ENCODE measurements around the gene RNU4-1.
A peak's percentile ranks its signal among the peaks of the same experiment; 100 is the strongest.

Gene RNU4-1

GRCh38 chr12:120267736-120268135 is 25.3 kb downstream of the RNU4-1 start:
- H2BK120ac ChIP-seq (ENCODE audit: low read depth, low read length), result no peak overlapping the region
- no peak overlapping the region for H2AK5ac ChIP-seq (ENCODE audit: low read depth, low read length)
- H2AFZ ChIP-seq (ENCODE audit: low read length), result no peak overlapping the region
- H3K4ac ChIP-seq (ENCODE audit: low read length), result no peak overlapping the region
- no peak for DNase-seq (ENCODE audit: low spot score)
- H3K23ac ChIP-seq (ENCODE audit: low read depth, low read length, poor library complexity), result no peak overlapping the region
- H4K8ac ChIP-seq (ENCODE audit: low read depth, low read length), result no peak overlapping the region
- H3K4me1 ChIP-seq (ENCODE audit: control insufficient read depth in 2 of 2, insufficient read depth in 1 of 2, low read depth in 1 of 2, low read length in 2 of 2), result peaks cover 10 to 16% of the 10 kb centered on the region in 2 donors
- H2BK12ac ChIP-seq (ENCODE audit: low read length), result no peak overlapping the region
- no peak overlapping the region for H2BK15ac ChIP-seq (ENCODE audit: low read length)
- H3K27ac ChIP-seq (replicated peaks; ENCODE audit: low read length), result no peak overlapping the region
- H3K4me3 ChIP-seq (ENCODE audit: low read length in 2 of 2), result no peak overlapping the region
- H3K18ac ChIP-seq (ENCODE audit: low read length), result no peak overlapping the region
- no CpG with 5 or more reads among the region's 4 CpGs for WGBS, 2 donors (ENCODE audit: extremely low coverage in 2 of 2, insufficient read length in 2 of 2, insufficient replicate concordance in 1 of 2)
- H3K79me1 ChIP-seq (ENCODE audit: low read depth, low read length), result peaks cover 7% of the 10 kb centered on the region
- H4K91ac ChIP-seq (ENCODE audit: low read depth, low read length, poor library complexity), result no peak overlapping the region
- no peaks in the 10 kb centered on the region for H3K9me3 ChIP-seq (replicated peaks in 1 of 2; ENCODE audit: control insufficient read depth in 2 of 2, insufficient read depth in 1 of 2, low read depth in 1 of 2, low read length in 2 of 2)
- no peak overlapping the region for H3K4me2 ChIP-seq (ENCODE audit: insufficient read depth, low read length, poor library complexity, severe bottlenecking)
- H3K9ac ChIP-seq (ENCODE audit: low read depth, low read length, poor library complexity), result no peak overlapping the region
- no peak overlapping the region for H3K14ac ChIP-seq (ENCODE audit: low read length)
- no peak overlapping the region for H2BK5ac ChIP-seq (ENCODE audit: low read length)
- no peaks in the 10 kb centered on the region for H3K27me3 ChIP-seq (ENCODE audit: control insufficient read depth in 3 of 3, insufficient read depth in 3 of 3, low read depth in 1 of 3, low read length in 3 of 3)
- H3K36me3 ChIP-seq (replicated peaks in 1 of 2; ENCODE audit: control insufficient read depth in 2 of 2, insufficient read depth in 2 of 2, low read length in 2 of 2), result no peaks in the 10 kb centered on the region

GRCh38 chr12:120266180-120266870 is 26.7 kb downstream of the RNU4-1 start:
- Histone ChIP-seq H3K27ac (replicated peaks; ENCODE audit: low read length) (no peak overlapping the region), H3K14ac (ENCODE audit: low read length) (no peak overlapping the region), H3K4me2 (ENCODE audit: insufficient read depth, low read length, poor library complexity, severe bottlenecking) (no peak overlapping the region), H3K4me1 (ENCODE audit: control insufficient read depth in 2 of 2, insufficient read depth in 1 of 2, low read depth in 1 of 2, low read length in 2 of 2) (peaks cover 10 to 16% of the 10 kb centered on the region in 2 donors), H3K79me1 (ENCODE audit: low read depth, low read length) (peaks cover 12% of the 10 kb centered on the region), H4K91ac (ENCODE audit: low read depth, low read length, poor library complexity) (no peak overlapping the region), H3K36me3 (replicated peaks in 1 of 2; ENCODE audit: control insufficient read depth in 2 of 2, insufficient read depth in 2 of 2, low read length in 2 of 2) (no peaks in the 10 kb centered on the region), H2BK120ac (ENCODE audit: low read depth, low read length) (no peak overlapping the region), H3K23ac (ENCODE audit: low read depth, low read length, poor library complexity) (no peak overlapping the region), H3K4ac (ENCODE audit: low read length) (no peak overlapping the region), H4K8ac (ENCODE audit: low read depth, low read length) (no peak overlapping the region), H3K9ac (ENCODE audit: low read depth, low read length, poor library complexity) (no peak overlapping the region), H2AK5ac (ENCODE audit: low read depth, low read length) (peak overlapping the region; percentile 36), H2BK12ac (ENCODE audit: low read length) (no peak overlapping the region), H3K18ac (ENCODE audit: low read length) (peak overlapping the region; percentile 66), H2BK5ac (ENCODE audit: low read length) (no peak overlapping the region), H3K4me3 (ENCODE audit: low read length in 2 of 2) (peak overlapping the region in 1 of 2 donors; percentile 33), H2AFZ (ENCODE audit: low read length) (peak overlapping the region; percentile 38), H2BK15ac (ENCODE audit: low read length) (no peak overlapping the region), H3K27me3 (ENCODE audit: control insufficient read depth in 3 of 3, insufficient read depth in 3 of 3, low read depth in 1 of 3, low read length in 3 of 3) (no peaks in the 10 kb centered on the region), H3K9me3 (replicated peaks in 1 of 2; ENCODE audit: control insufficient read depth in 2 of 2, insufficient read depth in 1 of 2, low read depth in 1 of 2, low read length in 2 of 2) (no peaks in the 10 kb centered on the region)
- WGBS, 2 donors (ENCODE audit: extremely low coverage in 2 of 2, insufficient read length in 2 of 2, insufficient replicate concordance in 1 of 2), result no CpG with 5 or more reads among the region's 8 CpGs
- DNase-seq (ENCODE audit: low spot score), result no peak

- peak within 1 kb of the TSS; percentile 59 for H2BK15ac ChIP-seq (ENCODE audit: low read length)
- no peaks in the 10 kb centered on the region for H3K27me3 ChIP-seq (ENCODE audit: control insufficient read depth in 3 of 3, insufficient read depth in 3 of 3, low read depth in 1 of 3, low read length in 3 of 3)
- no peaks in the 10 kb centered on the region for H3K36me3 ChIP-seq (replicated peaks in 1 of 2; ENCODE audit: control insufficient read depth in 2 of 2, insufficient read depth in 2 of 2, low read length in 2 of 2)
- WGBS, 2 donors (ENCODE audit: extremely low coverage in 2 of 2, insufficient read length in 2 of 2, insufficient replicate concordance in 1 of 2), result no CpG with 5 or more reads among the region's 81 CpGs
- peak within 1 kb of the TSS; percentile 92 for H3K4me2 ChIP-seq (ENCODE audit: insufficient read depth, low read length, poor library complexity, severe bottlenecking)
- peak; percentile 85 for DNase-seq (ENCODE audit: low spot score)
- H3K23ac ChIP-seq (ENCODE audit: low read depth, low read length, poor library complexity), result peak within 1 kb of the TSS; percentile 77
- no peak within 1 kb of the TSS for H2BK12ac ChIP-seq (ENCODE audit: low read length)
- H3K4ac ChIP-seq (ENCODE audit: low read length), result no peak within 1 kb of the TSS
- H4K91ac ChIP-seq (ENCODE audit: low read depth, low read length, poor library complexity), result no peak within 1 kb of the TSS
- H3K79me1 ChIP-seq (ENCODE audit: low read depth, low read length), result peaks cover 13% of the 10 kb centered on the region
- no peak within 1 kb of the TSS for H2BK120ac ChIP-seq (ENCODE audit: low read depth, low read length)
- no peak within 1 kb of the TSS for H3K27ac ChIP-seq (replicated peaks; ENCODE audit: low read length)
- H3K4me1 ChIP-seq (ENCODE audit: control insufficient read depth in 2 of 2, insufficient read depth in 1 of 2, low read depth in 1 of 2, low read length in 2 of 2), result peaks cover 10 to 16% of the 10 kb centered on the region in 2 donors
- H2AK5ac ChIP-seq (ENCODE audit: low read depth, low read length), result peak within 1 kb of the TSS; percentile 36
- peak within 1 kb of the TSS; percentile 97 for H3K9ac ChIP-seq (ENCODE audit: low read depth, low read length, poor library complexity)
- peak within 1 kb of the TSS; percentile 96 for H3K18ac ChIP-seq (ENCODE audit: low read length)
- H2BK5ac ChIP-seq (ENCODE audit: low read length), result peak within 1 kb of the TSS; percentile 63
- peak within 1 kb of the TSS; percentile 83 to 98 for H3K4me3 ChIP-seq (ENCODE audit: low read length in 2 of 2)
- H4K8ac ChIP-seq (ENCODE audit: low read depth, low read length), result no peak within 1 kb of the TSS
- peak within 1 kb of the TSS; percentile 91 for H3K14ac ChIP-seq (ENCODE audit: low read length)
- peak within 1 kb of the TSS; percentile 87 for H2AFZ ChIP-seq (ENCODE audit: low read length)
- no peaks in the 10 kb centered on the region for H3K9me3 ChIP-seq (replicated peaks in 1 of 2; ENCODE audit: control insufficient read depth in 2 of 2, insufficient read depth in 1 of 2, low read depth in 1 of 2, low read length in 2 of 2)
Observed at GRCh38 chr12:120265473-120266179, 27.4 kb downstream of the RNU4-1 start, which contains the start of gene PXN. TSS of gene PXN (minus strand) at chr12:120265730. CDS start at chr12:120265629, 101 bp downstream.

GRCh38 chr12:120264904-120265472 is 28.0 kb downstream of the RNU4-1 start:
- peak overlapping the region; percentile 87 for H2AFZ ChIP-seq (ENCODE audit: low read length)
- peaks cover 10 to 16% of the 10 kb centered on the region in 2 donors for H3K4me1 ChIP-seq (ENCODE audit: control insufficient read depth in 2 of 2, insufficient read depth in 1 of 2, low read depth in 1 of 2, low read length in 2 of 2)
- H2BK12ac ChIP-seq (ENCODE audit: low read length), result no peak overlapping the region
- no peak overlapping the region for H4K8ac ChIP-seq (ENCODE audit: low read depth, low read length)
- H2BK15ac ChIP-seq (ENCODE audit: low read length), result peak overlapping the region; percentile 59
- DNase-seq (ENCODE audit: low spot score), result no peak
- H3K4ac ChIP-seq (ENCODE audit: low read length), result no peak overlapping the region
- peak overlapping the region; percentile 77 for H3K23ac ChIP-seq (ENCODE audit: low read depth, low read length, poor library complexity)
- no peaks in the 10 kb centered on the region for H3K27me3 ChIP-seq (ENCODE audit: control insufficient read depth in 3 of 3, insufficient read depth in 3 of 3, low read depth in 1 of 3, low read length in 3 of 3)
- H3K79me1 ChIP-seq (ENCODE audit: low read depth, low read length), result peaks cover 13% of the 10 kb centered on the region
- H3K4me3 ChIP-seq (ENCODE audit: low read length in 2 of 2), result peak overlapping the region; percentile 83 to 98
- peak overlapping the region; percentile 92 for H3K4me2 ChIP-seq (ENCODE audit: insufficient read depth, low read length, poor library complexity, severe bottlenecking)
- H2AK5ac ChIP-seq (ENCODE audit: low read depth, low read length), result peak overlapping the region; percentile 19
- H3K27ac ChIP-seq (replicated peaks; ENCODE audit: low read length), result no peak overlapping the region
- H3K9ac ChIP-seq (ENCODE audit: low read depth, low read length, poor library complexity), result peak overlapping the region; percentile 97
- H2BK5ac ChIP-seq (ENCODE audit: low read length), result peak overlapping the region; percentile 63
- no peaks in the 10 kb centered on the region for H3K36me3 ChIP-seq (replicated peaks in 1 of 2; ENCODE audit: control insufficient read depth in 2 of 2, insufficient read depth in 2 of 2, low read length in 2 of 2)
- WGBS, 2 donors (ENCODE audit: extremely low coverage in 2 of 2, insufficient read length in 2 of 2, insufficient replicate concordance in 1 of 2), result no CpG with 5 or more reads among the region's 29 CpGs
- peak overlapping the region; percentile 91 for H3K14ac ChIP-seq (ENCODE audit: low read length)
- peak overlapping the region; percentile 96 for H3K18ac ChIP-seq (ENCODE audit: low read length)
- no peaks in the 10 kb centered on the region for H3K9me3 ChIP-seq (replicated peaks in 1 of 2; ENCODE audit: control insufficient read depth in 2 of 2, insufficient read depth in 1 of 2, low read depth in 1 of 2, low read length in 2 of 2)
- no peak overlapping the region for H2BK120ac ChIP-seq (ENCODE audit: low read depth, low read length)
- no peak overlapping the region for H4K91ac ChIP-seq (ENCODE audit: low read depth, low read length, poor library complexity)

Measured in neuronal stem cell (in vitro differentiated cells).